ENCODE results near the gene EIF4A2.
A peak's percentile ranks its signal among the peaks of the same experiment; 100 is the strongest.

The EIF4A2 gene

DNA sequence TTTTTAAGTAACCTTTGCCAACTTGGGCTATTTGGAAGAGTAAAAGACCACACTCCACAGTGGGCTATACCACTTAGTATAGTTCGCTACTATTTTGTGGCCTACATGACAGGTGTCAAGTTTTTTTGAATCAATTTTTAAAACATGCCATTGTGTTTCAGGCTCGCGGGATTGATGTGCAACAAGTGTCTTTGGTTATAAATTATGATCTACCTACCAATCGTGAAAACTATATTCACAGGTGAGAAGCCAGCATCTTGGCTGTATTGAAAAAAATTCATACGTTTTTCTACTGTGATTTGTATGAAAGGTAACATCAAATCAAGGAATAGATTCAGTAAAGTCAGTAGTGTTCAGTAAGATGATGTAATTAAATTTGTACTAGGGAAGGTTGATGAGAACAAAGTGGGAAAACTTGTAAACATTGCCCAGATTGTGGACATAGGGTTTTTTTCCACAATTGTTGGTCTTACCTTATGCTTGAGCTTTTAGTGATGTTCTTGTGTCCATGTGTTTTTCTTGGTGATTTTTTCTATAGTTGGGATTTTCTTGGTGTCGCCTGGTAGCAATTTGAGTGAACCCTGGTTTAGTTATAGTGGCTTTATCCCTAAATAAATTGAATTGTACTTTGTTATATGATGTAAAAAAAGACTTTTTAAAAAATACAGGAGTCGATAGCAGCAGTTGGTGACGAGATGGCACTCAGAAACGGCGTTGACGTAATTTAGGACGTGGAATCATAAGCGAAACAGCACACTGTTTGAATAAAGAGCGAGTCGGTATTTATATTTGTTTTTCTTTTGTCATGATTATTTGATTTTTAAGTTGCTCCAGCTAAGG, 4.5 kb downstream of the EIF4A2 start:
- H3K9me3 ChIP-seq (ENCODE audit: severe bottlenecking) = no peaks in the 10 kb centered on the region
- TF ChIP-seq, protein P1, sequence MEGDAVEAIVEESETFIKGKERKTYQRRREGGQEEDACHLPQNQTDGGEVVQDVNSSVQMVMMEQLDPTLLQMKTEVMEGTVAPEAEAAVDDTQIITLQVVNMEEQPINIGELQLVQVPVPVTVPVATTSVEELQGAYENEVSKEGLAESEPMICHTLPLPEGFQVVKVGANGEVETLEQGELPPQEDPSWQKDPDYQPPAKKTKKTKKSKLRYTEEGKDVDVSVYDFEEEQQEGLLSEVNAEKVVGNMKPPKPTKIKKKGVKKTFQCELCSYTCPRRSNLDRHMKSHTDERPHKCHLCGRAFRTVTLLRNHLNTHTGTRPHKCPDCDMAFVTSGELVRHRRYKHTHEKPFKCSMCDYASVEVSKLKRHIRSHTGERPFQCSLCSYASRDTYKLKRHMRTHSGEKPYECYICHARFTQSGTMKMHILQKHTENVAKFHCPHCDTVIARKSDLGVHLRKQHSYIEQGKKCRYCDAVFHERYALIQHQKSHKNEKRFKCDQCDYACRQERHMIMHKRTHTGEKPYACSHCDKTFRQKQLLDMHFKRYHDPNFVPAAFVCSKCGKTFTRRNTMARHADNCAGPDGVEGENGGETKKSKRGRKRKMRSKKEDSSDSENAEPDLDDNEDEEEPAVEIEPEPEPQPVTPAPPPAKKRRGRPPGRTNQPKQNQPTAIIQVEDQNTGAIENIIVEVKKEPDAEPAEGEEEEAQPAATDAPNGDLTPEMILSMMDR (IDR thresholded peaks at IDR 0.05; ENCODE audit: poor library complexity, severe bottlenecking) = no peak
- H3K4me3 ChIP-seq (ENCODE audit: severe bottlenecking) = no peak overlapping the region
- peak overlapping the region; percentile 91 for H3K27ac ChIP-seq (ENCODE audit: poor library complexity, severe bottlenecking)
- ATAC-seq (ENCODE audit: low read depth) (no peak), DNase-seq (ENCODE audit: low spot score) (no peak)
- no peaks in the 10 kb centered on the region for H3K27me3 ChIP-seq (ENCODE audit: insufficient read depth, poor library complexity, severe bottlenecking)
- H3K36me3 ChIP-seq (ENCODE audit: low read depth) = peaks cover 94% of the 10 kb centered on the region
- H3K4me1 ChIP-seq (ENCODE audit: insufficient read depth, poor library complexity, severe bottlenecking) = peaks cover 14% of the 10 kb centered on the region

DNA sequence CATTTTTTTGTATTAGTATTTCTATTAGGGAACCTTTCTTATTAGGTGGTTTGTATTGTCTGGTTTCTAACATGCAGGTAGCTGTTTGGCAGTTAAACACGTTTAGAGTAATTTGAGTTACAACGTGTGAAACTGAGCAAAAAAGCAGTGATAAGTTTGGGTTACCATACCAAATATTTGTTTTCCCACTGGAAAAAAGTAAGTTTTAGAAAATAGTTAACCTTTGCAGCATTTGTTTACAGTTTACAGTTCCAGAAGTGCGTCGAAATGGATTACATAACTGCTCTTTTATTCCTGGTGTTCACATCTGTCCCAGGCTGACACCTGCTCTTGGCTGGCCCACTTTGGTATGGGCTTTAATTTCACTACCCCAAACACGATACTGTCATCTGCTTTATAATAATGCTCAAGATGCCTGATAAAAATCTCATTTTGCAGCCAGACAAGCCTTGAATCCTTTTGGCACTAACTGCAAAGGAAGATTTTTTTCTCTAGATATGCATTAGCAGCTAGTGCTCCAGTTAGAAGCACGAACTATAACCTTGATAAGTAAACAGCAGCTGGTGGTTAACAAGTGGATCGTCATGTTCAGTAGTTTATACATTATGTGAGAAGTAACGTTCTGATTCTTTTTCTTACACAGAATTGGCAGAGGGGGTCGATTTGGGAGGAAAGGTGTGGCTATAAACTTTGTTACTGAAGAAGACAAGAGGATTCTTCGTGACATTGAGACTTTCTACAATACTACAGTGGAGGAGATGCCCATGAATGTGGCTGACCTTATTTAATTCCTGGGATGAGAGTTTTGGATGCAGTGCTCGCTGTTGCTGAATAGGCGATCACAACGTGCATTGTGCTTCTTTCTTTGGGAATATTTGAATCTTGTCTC, 5.3 kb downstream of the EIF4A2 start:
- no peak overlapping the region for H3K4me3 ChIP-seq (ENCODE audit: severe bottlenecking)
- DNase-seq (ENCODE audit: low spot score) (no peak), ATAC-seq (ENCODE audit: low read depth) (no peak)
- no peaks in the 10 kb centered on the region for H3K27me3 ChIP-seq (ENCODE audit: insufficient read depth, poor library complexity, severe bottlenecking)
- peak overlapping the region; percentile 91 for H3K27ac ChIP-seq (ENCODE audit: poor library complexity, severe bottlenecking)
- peaks cover 100% of the 10 kb centered on the region for H3K36me3 ChIP-seq (ENCODE audit: low read depth)
- no peaks in the 10 kb centered on the region for H3K9me3 ChIP-seq (ENCODE audit: severe bottlenecking)
- TF ChIP-seq, protein P1 (IDR thresholded peaks at IDR 0.05; ENCODE audit: poor library complexity, severe bottlenecking) = no peak
- H3K4me1 ChIP-seq (ENCODE audit: insufficient read depth, poor library complexity, severe bottlenecking) = peaks cover 14% of the 10 kb centered on the region

DNA sequence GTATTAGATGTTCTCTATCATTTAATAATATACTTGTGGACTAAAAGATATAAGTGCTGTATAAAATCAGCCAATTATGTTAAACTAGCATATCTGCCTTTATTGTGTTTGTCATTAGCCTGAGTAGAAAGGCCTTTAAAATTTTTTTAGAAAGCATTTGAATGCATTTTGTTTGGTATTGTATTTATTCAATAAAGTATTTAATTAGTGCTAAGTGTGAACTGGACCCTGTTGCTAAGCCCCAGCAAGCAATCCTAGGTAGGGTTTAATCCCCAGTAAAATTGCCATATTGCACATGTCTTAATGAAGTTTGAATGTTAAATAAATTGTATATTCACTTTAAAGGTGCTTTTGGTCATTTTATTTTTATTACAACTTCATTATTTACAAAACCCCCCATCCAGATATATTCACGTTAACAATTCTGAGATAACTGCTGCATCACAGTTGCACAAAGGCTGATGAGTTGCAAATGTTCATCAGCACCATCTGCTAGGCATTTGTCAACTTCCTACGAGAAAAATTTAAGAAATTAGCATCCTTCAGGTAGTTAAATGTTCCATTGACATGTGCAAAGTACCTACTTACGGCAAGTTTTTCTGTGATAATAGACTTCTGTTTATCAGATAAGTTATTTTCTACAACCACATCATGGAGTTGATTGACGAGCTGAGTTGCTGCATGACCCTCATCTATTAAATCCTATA, 6.3 kb downstream of the EIF4A2 start:
- peak overlapping the region; percentile 39 for H3K27ac ChIP-seq (ENCODE audit: poor library complexity, severe bottlenecking)
- TF ChIP-seq, protein P1 (IDR thresholded peaks at IDR 0.05; ENCODE audit: poor library complexity, severe bottlenecking) = no peak
- no peaks in the 10 kb centered on the region for H3K27me3 ChIP-seq (ENCODE audit: insufficient read depth, poor library complexity, severe bottlenecking)
- peaks cover 100% of the 10 kb centered on the region for H3K36me3 ChIP-seq (ENCODE audit: low read depth)
- DNase-seq (ENCODE audit: low spot score) = no peak
- peak; percentile 15 for ATAC-seq (ENCODE audit: low read depth)
- no peak overlapping the region for H3K4me3 ChIP-seq (ENCODE audit: severe bottlenecking)
- H3K9me3 ChIP-seq (ENCODE audit: severe bottlenecking) = no peaks in the 10 kb centered on the region
- peaks cover 14% of the 10 kb centered on the region for H3K4me1 ChIP-seq (ENCODE audit: insufficient read depth, poor library complexity, severe bottlenecking)

DNA sequence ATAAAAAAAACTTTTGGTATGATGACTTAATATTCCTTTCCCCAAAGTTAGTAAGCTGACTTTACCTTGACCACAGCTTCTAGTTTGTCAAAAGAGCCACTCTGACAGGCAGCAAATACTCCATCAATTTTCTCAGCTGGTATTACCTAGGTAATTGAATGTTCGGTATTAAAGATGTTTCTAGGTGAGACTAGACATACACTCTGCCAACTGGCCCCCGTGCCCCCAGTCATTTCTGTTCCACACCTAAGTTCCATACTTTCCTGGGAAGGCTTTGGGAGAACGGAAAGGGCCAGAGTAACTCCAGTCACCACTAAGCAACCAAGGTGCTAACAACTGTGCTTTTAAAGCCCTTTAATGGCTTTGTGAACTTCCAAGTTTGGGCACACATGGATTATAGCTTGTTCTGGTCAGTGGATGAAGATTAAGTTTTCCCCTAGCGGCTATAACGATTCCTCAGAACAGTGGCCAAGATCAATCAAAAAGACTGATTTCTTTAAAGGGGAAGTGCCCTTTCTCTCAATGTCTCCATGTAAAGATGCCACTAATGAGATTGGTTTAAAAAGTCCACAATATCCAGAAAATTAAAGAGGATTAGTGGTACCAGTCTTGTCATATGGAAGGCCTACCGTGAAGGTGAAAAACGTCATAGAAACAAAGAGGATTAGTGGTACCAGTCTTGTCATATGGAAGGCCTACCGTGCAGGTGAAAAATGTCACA, 7.0 kb downstream of the EIF4A2 start:
- no peaks in the 10 kb centered on the region for H3K9me3 ChIP-seq (ENCODE audit: severe bottlenecking)
- H3K27ac ChIP-seq (ENCODE audit: poor library complexity, severe bottlenecking) = peak overlapping the region; percentile 39
- TF ChIP-seq, protein P1 (IDR thresholded peaks at IDR 0.05; ENCODE audit: poor library complexity, severe bottlenecking) = no peak
- H3K4me3 ChIP-seq (ENCODE audit: severe bottlenecking) = no peak overlapping the region
- H3K36me3 ChIP-seq (ENCODE audit: low read depth) = peaks cover 100% of the 10 kb centered on the region
- DNase-seq (ENCODE audit: low spot score) = no peak
- ATAC-seq (ENCODE audit: low read depth) = peak; percentile 51
- H3K4me1 ChIP-seq (ENCODE audit: insufficient read depth, poor library complexity, severe bottlenecking) = peaks cover 11% of the 10 kb centered on the region
- H3K27me3 ChIP-seq (ENCODE audit: insufficient read depth, poor library complexity, severe bottlenecking) = no peaks in the 10 kb centered on the region

Data from RWPE2 (cell line).